ENCODE data around the gene KSR2. TPM values are rescaled to one million over a fixed set of nuclear protein-coding genes. Genes with fewer than 3 reads are reported as not detected.

The KSR2 gene
- total and polyA plus RNA-seq, 2 donors (not counting 3 experiments of a cell fraction or from before 2014, with no cell fraction given) = 2.1 to 5.2 TPM

- Histone ChIP-seq H3K36me3 (ENCODE audit: control insufficient read depth in 2 of 2, extremely low read depth in 1 of 2, insufficient read depth in 2 of 2, low read length in 2 of 2) (no peaks in the 10 kb centered on the region), H3K27me3 (ENCODE audit: control insufficient read depth in 2 of 2, insufficient read depth in 2 of 2, low read length in 2 of 2) (no peaks in the 10 kb centered on the region), H3K79me2 (ENCODE audit: control insufficient read depth, insufficient read depth, low read length) (no peaks in the 10 kb centered on the region), H3K9ac (replicated peaks; ENCODE audit: extremely low read depth, insufficient read depth, low read length) (no peak overlapping the region), H3K9me3 (replicated peaks; ENCODE audit: control insufficient read depth, insufficient read depth, low read length) (no peaks in the 10 kb centered on the region), H3K9me1 (replicated peaks; ENCODE audit: control insufficient read depth, extremely low read depth, insufficient read depth, low read length) (no peaks in the 10 kb centered on the region), H3K27ac (ENCODE audit: insufficient read depth, low read depth, low read length) (no peak overlapping the region), H3K4me3 (replicated peaks in 1 of 3; ENCODE audit: insufficient read depth in 1 of 3, low read depth in 1 of 3, low read length in 3 of 3) (no peak overlapping the region), H3K4me2 (ENCODE audit: insufficient read depth, low read length) (no peak overlapping the region), H4K20me1 (replicated peaks; ENCODE audit: control insufficient read depth, extremely low read depth, insufficient read depth, low read length) (no peaks in the 10 kb centered on the region), H2AFZ (ENCODE audit: low read depth, low read length) (no peak overlapping the region), H3K4me1 (ENCODE audit: control insufficient read depth, extremely low read depth, insufficient read depth, low read length) (no peaks in the 10 kb centered on the region)
- DNase-seq (ENCODE audit: low read depth, low spot score) (no peak), FAIRE-seq (no peak)
- CTCF ChIA-PET = interaction anchor here (1.5 kb wide), 1 partner anchor 116 kb away, joined by 4 read pairs; no protein-coding TSS in a partner anchor
- TF ChIP-seq POLR2AphosphoS5 (IDR thresholded peaks at IDR 0.05; ENCODE audit: insufficient read depth, low read depth, low read length) (no peak), POLR2A (IDR thresholded peaks at IDR 0.05; ENCODE audit: low read depth, low read length) (no peak), CTCF (IDR thresholded peaks at IDR 0.05; ENCODE audit: extremely low read depth in 1 of 2, insufficient read depth in 1 of 2, low read depth in 1 of 2, low read length in 2 of 2) (no peak), JUN (IDR thresholded peaks at IDR 0.05; ENCODE audit: borderline replicate concordance, insufficient read depth, insufficient read length, low read depth) (no peak), FOS (IDR thresholded peaks at IDR 0.05; ENCODE audit: borderline replicate concordance, insufficient read depth, low read length) (no peak), MYC (IDR thresholded peaks at IDR 0.05; ENCODE audit: low read depth, low read length) (no peak), GATA2 (IDR thresholded peaks at IDR 0.05; ENCODE audit: insufficient read depth, insufficient read length, low read depth, low read length) (no peak), MAX (IDR thresholded peaks at IDR 0.05; ENCODE audit: insufficient read depth, insufficient read length) (no peak), EZH2 (IDR thresholded peaks at IDR 0.05; ENCODE audit: borderline replicate concordance, low read depth, low read length, severe bottlenecking) (no peak)
- intact Hi-C loops (cut with micrococcal nuclease) (no loop called here), dilution Hi-C loops (cut with MboI; ENCODE audit: extremely low pct_ligation_motif_present, low sequenced_read_pairs) (no loop called here)
- BruUV-seq (replicated peaks) = no TSS peak
- POLR2A ChIA-PET = no interaction called here
Measured at GRCh38 chr12:117703584-117703983, 265.2 kb downstream of the KSR2 start.

Measured in endothelial cell of umbilical vein (primary cell).